Astrocyte (in vitro differentiated cells and primary cell): ENCODE results near the gene AKAP1. TPM values are rescaled to one million over a fixed set of nuclear protein-coding genes. Genes with fewer than 3 reads are reported as not detected.
"Not testable (repeated sequence)": the region's sequence is repeated elsewhere in the genome, so short reads cannot be mapped to it uniquely, and the experiment has no call there.

ENCODE experiments used
- DNase-seq: peaks from one replicate; pipeline ENCODE4 v3.0.0-alpha.2; 2010; ENCODE audit warnings: low read depth
- FAIRE-seq: peaks from 2 replicates; lab custom pipeline; 2011; peaks lifted over from hg19 to GRCh38; lab: Jason Lieb, UNC
- H2AFZ ChIP-seq: 2 replicates; pipeline ENCODE4 v1.6.0; 2012; ENCODE audit warnings: low read depth, low read length, inconsistent platforms
- H3K27ac ChIP-seq: 2 replicates; pipeline ENCODE4 v1.5.1; 2011; ENCODE audit warnings: low read depth, low read length, inconsistent platforms
- H3K27me3 ChIP-seq: 2 replicates; pipeline ENCODE4 v1.6.0; 2011; ENCODE audit warnings: low read length, inconsistent platforms; ENCODE audit not compliant: insufficient read depth
- H3K36me3 ChIP-seq: 2 replicates; pipeline ENCODE4 v1.5.1; 2011; ENCODE audit warnings: low read length, inconsistent platforms; ENCODE audit not compliant: insufficient read depth
- H3K4me1 ChIP-seq: 2 replicates; pipeline ENCODE4 v1.5.1; 2011; ENCODE audit warnings: low read length, inconsistent platforms; ENCODE audit not compliant: insufficient read depth
- H3K4me2 ChIP-seq: 2 replicates; pipeline ENCODE4 v1.6.0; 2012; ENCODE audit warnings: low read length, inconsistent platforms
- H3K4me3 ChIP-seq: 2 replicates; pipeline ENCODE4 v1.5.1; 2011; ENCODE audit warnings: low read depth, mild to moderate bottlenecking, low read length, inconsistent platforms; ENCODE audit not compliant: insufficient read depth
- H3K79me2 ChIP-seq: 2 replicates; pipeline ENCODE4 v1.6.0; 2012; ENCODE audit warnings: mild to moderate bottlenecking, low read length, inconsistent platforms; ENCODE audit not compliant: insufficient read depth
- H3K9ac ChIP-seq: 2 replicates; pipeline ENCODE4 v1.6.0; 2012; ENCODE audit warnings: mild to moderate bottlenecking, low read length, inconsistent platforms
- H3K9me3 ChIP-seq: 2 replicates; pipeline ENCODE4 v1.5.1; 2012; ENCODE audit warnings: low read depth, mild to moderate bottlenecking, low read length, inconsistent platforms; ENCODE audit not compliant: insufficient read depth
- H4K20me1 ChIP-seq: 2 replicates; pipeline ENCODE4 v1.6.0; 2012; ENCODE audit warnings: low read length, inconsistent platforms; ENCODE audit not compliant: insufficient read depth
- H3K27ac Mint-ChIP-seq: one replicate; pipeline ENCODE4 v1.8.0; 2021; ENCODE audit warnings: mild to moderate bottlenecking, mixed read lengths; ENCODE audit not compliant: unreplicated experiment
- H3K27me3 Mint-ChIP-seq: one replicate; pipeline ENCODE4 v1.8.0; 2021; ENCODE audit warnings: low read depth, mixed read lengths; ENCODE audit not compliant: unreplicated experiment
- H3K36me3 Mint-ChIP-seq: one replicate; pipeline ENCODE4 v1.8.0; 2021; ENCODE audit warnings: low read depth, mixed read lengths; ENCODE audit not compliant: unreplicated experiment
- H3K4me1 Mint-ChIP-seq: one replicate; pipeline ENCODE4 v1.8.0; 2021; ENCODE audit warnings: low read depth, mixed read lengths; ENCODE audit not compliant: unreplicated experiment
- H3K4me3 Mint-ChIP-seq: one replicate; pipeline ENCODE4 v1.8.0; 2021; ENCODE audit warnings: mild to moderate bottlenecking, moderate library complexity, mixed read lengths; ENCODE audit not compliant: unreplicated experiment
- H3K9me3 Mint-ChIP-seq: one replicate; pipeline ENCODE4 v1.8.0; 2021; ENCODE audit warnings: mild to moderate bottlenecking, mixed read lengths; ENCODE audit not compliant: unreplicated experiment
- EZH2 ChIP-seq: IDR thresholded peaks from 2 replicates; pipeline ENCODE4 v1.6.1; 2012; ENCODE audit warnings: mild to moderate bottlenecking, low read length, inconsistent platforms; ENCODE audit not compliant: insufficient read depth
- total RNA-seq: library from RNA; stranded (reverse); gene quantifications from 2 replicates; pipeline ENCODE4 v1.2.1, GENCODE V29; 2021
- TF ChIP-seq, protein P1 (sequence below): IDR thresholded peaks from 2 replicates; pipeline ENCODE4 v1.5.1; 2011; ENCODE audit warnings: low read depth, mild to moderate bottlenecking, inconsistent platforms, low read length, moderate library complexity; ENCODE audit not compliant: insufficient read depth

AKAP1 gene
- total RNA-seq, 1 donor from 2014 or later: 12.5 TPM

DNA sequence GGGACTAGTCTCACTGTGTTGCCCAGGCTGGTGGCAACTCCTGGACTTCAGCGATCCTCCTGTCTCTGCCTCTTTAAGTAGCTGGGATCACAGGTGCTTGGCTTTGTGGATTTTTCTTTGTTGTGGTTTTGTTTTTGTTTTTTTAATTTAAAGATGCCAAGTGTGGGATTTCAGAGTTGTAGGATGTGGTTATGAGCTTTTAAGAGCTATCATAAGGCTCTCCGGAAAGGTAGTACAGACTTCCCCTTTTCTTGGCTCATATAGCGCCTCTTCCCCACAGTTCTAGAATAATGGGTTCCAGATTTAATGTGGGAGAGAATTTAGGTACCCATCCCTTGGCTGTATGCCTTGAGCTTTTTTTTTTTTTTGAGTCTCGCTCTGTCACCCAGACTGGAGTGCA is 17.1 kb downstream of the AKAP1 start:
- Mint-ChIP-seq H3K4me1 (peaks cover 7% of the 10 kb centered on the region), H3K27ac (no peak overlapping the region), H3K36me3 (peaks cover 19% of the 10 kb centered on the region), H3K9me3 (peaks cover 2% of the 10 kb centered on the region), H3K27me3 (no peaks in the 10 kb centered on the region), H3K4me3 (no peak overlapping the region)
- no peaks in the 10 kb centered on the region for H3K9me3 ChIP-seq
- no peak for TF ChIP-seq EZH2
- TF ChIP-seq, protein P1, sequence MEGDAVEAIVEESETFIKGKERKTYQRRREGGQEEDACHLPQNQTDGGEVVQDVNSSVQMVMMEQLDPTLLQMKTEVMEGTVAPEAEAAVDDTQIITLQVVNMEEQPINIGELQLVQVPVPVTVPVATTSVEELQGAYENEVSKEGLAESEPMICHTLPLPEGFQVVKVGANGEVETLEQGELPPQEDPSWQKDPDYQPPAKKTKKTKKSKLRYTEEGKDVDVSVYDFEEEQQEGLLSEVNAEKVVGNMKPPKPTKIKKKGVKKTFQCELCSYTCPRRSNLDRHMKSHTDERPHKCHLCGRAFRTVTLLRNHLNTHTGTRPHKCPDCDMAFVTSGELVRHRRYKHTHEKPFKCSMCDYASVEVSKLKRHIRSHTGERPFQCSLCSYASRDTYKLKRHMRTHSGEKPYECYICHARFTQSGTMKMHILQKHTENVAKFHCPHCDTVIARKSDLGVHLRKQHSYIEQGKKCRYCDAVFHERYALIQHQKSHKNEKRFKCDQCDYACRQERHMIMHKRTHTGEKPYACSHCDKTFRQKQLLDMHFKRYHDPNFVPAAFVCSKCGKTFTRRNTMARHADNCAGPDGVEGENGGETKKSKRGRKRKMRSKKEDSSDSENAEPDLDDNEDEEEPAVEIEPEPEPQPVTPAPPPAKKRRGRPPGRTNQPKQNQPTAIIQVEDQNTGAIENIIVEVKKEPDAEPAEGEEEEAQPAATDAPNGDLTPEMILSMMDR: no peak
- H3K79me2 ChIP-seq: peaks cover 10% of the 10 kb centered on the region
- H3K4me1 ChIP-seq: peaks cover 11% of the 10 kb centered on the region
- no peak overlapping the region for H3K9ac ChIP-seq
- no peak overlapping the region for H2AFZ ChIP-seq
- no peak overlapping the region for H3K4me3 ChIP-seq
- H4K20me1 ChIP-seq: peaks cover 55% of the 10 kb centered on the region
- no peak for DNase-seq
- H3K4me2 ChIP-seq: no peak overlapping the region
- H3K36me3 ChIP-seq: no peaks in the 10 kb centered on the region
- H3K27ac ChIP-seq: no peak overlapping the region
- no peak for FAIRE-seq
- no peaks in the 10 kb centered on the region for H3K27me3 ChIP-seq

DNA sequence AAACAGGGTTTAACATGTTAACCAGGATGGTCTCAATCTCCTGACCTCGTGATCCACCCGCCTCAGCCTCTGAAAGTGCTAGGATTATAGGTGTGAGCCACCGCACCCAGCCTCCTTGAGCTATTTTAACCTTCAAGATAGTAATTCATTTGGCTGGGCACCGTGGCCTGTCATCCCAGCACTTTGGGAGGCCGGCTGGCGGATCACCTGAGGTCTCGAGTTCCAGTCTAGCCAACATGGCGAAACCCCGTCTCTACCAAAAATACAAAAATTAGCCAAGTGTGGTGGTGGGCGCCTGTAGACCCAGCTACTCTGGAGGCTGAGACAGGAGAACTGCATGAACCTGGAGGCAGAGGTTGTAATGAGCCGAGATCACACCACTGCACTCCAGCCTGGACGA is 17.6 kb downstream of the AKAP1 start:
- not testable (repeated sequence) for H3K27ac ChIP-seq, FAIRE-seq, H3K4me3 Mint-ChIP-seq, H3K4me2 ChIP-seq, DNase-seq, H3K27ac Mint-ChIP-seq, H3K79me2 ChIP-seq, H3K9me3 Mint-ChIP-seq, H3K4me3 ChIP-seq, H3K27me3 Mint-ChIP-seq, H3K9me3 ChIP-seq, H3K36me3 ChIP-seq, H3K9ac ChIP-seq, H2AFZ ChIP-seq, H3K27me3 ChIP-seq
- Histone ChIP-seq H3K4me1 (peaks cover 14% of the 10 kb centered on the region), H4K20me1 (peaks cover 49% of the 10 kb centered on the region)
- peaks cover 12% of the 10 kb centered on the region for H3K4me1 Mint-ChIP-seq
- H3K36me3 Mint-ChIP-seq: peaks cover 19% of the 10 kb centered on the region

DNA sequence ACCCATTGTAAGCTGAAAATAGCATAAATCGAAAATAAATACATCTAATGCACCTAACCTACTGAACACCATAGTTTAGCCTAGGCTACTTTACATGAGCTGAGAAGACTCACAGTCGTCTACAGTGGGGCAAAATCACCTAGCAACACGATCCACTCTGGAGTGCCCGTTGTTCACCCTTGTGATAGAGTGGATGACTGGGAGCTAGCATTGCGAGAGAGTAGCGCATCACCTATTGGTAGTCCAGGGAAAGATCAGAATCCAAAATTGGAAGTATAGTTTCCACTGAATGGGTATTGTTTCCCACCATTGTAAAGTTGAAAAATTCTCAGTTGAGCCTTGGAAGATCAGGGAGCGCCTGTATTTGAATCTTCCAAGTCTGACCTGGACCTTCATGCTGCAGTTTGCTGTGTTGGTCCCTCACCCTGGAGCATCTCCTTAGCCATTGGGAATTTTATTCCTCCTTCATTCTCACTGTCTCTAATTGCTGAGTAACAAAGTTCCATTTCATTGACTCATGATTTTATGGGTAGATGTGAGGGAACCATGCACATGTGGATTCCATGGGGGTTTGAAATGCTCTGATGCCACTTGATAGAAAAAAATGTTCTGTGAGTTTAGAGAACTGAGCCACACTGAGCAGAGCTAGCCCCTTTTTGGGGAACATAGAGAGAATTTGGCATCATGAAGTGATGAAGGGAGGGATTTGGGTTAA is 19.6 kb downstream of the AKAP1 start:
- TF ChIP-seq EZH2: no peak
- TF ChIP-seq, protein P1: no peak
- no peak for FAIRE-seq
- H3K36me3 Mint-ChIP-seq: peaks cover 14% of the 10 kb centered on the region
- peak; percentile 34 for DNase-seq
- no peaks in the 10 kb centered on the region for H3K27me3 ChIP-seq
- no peak overlapping the region for H3K4me3 Mint-ChIP-seq
- H3K9ac ChIP-seq: no peak overlapping the region
- H4K20me1 ChIP-seq: peaks cover 41% of the 10 kb centered on the region
- H2AFZ ChIP-seq: no peak overlapping the region
- no peak overlapping the region for H3K4me2 ChIP-seq
- peaks cover 2% of the 10 kb centered on the region for H3K9me3 Mint-ChIP-seq
- H3K4me1 Mint-ChIP-seq: peaks cover 12% of the 10 kb centered on the region
- H3K36me3 ChIP-seq: no peaks in the 10 kb centered on the region
- H3K27me3 Mint-ChIP-seq: no peaks in the 10 kb centered on the region
- H3K27ac ChIP-seq: no peak overlapping the region
- no peaks in the 10 kb centered on the region for H3K9me3 ChIP-seq
- H3K27ac Mint-ChIP-seq: no peak overlapping the region
- peaks cover 11% of the 10 kb centered on the region for H3K4me1 ChIP-seq
- peaks cover 2% of the 10 kb centered on the region for H3K79me2 ChIP-seq
- no peak overlapping the region for H3K4me3 ChIP-seq
